DND-41 (cell line): ENCODE measurements around the gene SLC35A1.

Source experiments
- EZH2 ChIP-seq: IDR thresholded peaks from 3 replicates; pipeline ENCODE4 v1.6.1; 2012; ENCODE audit warnings: borderline replicate concordance, low read depth, mild to moderate bottlenecking, moderate library complexity, low read length, inconsistent platforms; ENCODE audit not compliant: severe bottlenecking
- TF ChIP-seq, protein P1 (sequence below): IDR thresholded peaks from 2 replicates; pipeline ENCODE4 v1.5.1; 2012; ENCODE audit warnings: borderline replicate concordance, low read length, moderate library complexity, mild to moderate bottlenecking; ENCODE audit not compliant: poor library complexity, severe bottlenecking; ENCODE audit errors: extremely low read depth

DNA sequence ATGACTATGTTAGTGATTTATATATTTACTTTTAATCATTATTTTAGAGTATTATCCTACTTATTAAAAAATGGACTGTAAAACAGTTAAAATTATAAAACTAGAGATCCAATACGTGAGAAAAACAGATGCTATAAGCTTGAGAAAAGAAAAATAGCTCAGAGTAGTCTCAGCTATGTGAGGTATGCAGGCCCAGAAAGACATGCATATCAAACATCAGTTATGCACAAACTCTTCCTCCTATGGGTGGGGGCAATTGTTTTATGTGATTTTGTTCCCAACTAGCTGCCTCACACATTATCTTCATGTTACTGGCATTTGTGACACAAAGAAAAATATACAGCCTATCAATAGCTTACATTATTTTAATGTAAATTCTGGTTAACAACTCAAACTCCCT lies 88.2 kb downstream of the SLC35A1 start:
- TF ChIP-seq, protein P1, sequence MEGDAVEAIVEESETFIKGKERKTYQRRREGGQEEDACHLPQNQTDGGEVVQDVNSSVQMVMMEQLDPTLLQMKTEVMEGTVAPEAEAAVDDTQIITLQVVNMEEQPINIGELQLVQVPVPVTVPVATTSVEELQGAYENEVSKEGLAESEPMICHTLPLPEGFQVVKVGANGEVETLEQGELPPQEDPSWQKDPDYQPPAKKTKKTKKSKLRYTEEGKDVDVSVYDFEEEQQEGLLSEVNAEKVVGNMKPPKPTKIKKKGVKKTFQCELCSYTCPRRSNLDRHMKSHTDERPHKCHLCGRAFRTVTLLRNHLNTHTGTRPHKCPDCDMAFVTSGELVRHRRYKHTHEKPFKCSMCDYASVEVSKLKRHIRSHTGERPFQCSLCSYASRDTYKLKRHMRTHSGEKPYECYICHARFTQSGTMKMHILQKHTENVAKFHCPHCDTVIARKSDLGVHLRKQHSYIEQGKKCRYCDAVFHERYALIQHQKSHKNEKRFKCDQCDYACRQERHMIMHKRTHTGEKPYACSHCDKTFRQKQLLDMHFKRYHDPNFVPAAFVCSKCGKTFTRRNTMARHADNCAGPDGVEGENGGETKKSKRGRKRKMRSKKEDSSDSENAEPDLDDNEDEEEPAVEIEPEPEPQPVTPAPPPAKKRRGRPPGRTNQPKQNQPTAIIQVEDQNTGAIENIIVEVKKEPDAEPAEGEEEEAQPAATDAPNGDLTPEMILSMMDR: no peak
- TF ChIP-seq EZH2: no peak
